Measurements from ENCODE around the gene CNNM2. TPM values are rescaled to one million over a fixed set of nuclear protein-coding genes. Genes with fewer than 3 reads are reported as not detected.
A peak's percentile ranks its signal among the peaks of the same experiment; 100 is the strongest.
"Not testable (repeated sequence)": the region's sequence is repeated elsewhere in the genome, so short reads cannot be mapped to it uniquely, and the experiment has no call there.

The CNNM2 gene
- total RNA-seq, 2 donors from 2014 or later, result 25.2 to 29.3 TPM

DNA sequence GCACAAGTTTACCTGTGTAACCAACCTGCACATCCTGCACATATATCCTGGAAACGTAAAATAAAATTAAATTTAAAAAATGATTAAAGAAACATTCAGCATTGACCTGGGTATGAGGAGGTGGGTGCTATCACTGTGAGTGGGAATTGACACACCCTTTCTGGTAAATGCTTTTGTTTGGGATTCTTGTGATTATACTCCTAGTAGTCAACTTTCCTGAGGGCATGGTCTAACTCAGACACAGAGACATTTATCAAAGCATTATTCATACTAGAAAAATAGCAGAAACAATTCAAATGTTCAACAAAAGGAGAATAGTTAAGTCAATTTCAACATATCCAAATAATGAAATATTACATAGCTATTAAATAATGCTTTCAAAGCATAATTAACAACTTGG lies 44.2 kb downstream of the CNNM2 start:
- H3K9ac ChIP-seq (ENCODE audit: low read depth in 2 of 2, low read length in 2 of 2), result no peak overlapping the region
- no peaks in the 10 kb centered on the region for H3K4me1 ChIP-seq
- intact Hi-C loops (cut with DNase I), result no loop called here
- TF ChIP-seq CTCF (IDR thresholded peaks at IDR 0.05), result no peak
- no peaks in the 10 kb centered on the region for H3K9me3 ChIP-seq
- H3K27ac ChIP-seq, result no peak overlapping the region
- no peaks in the 10 kb centered on the region for H3K36me3 ChIP-seq
- no peak for DNase-seq
- H3K27me3 ChIP-seq, result no peaks in the 10 kb centered on the region
- H3K4me3 ChIP-seq, result no peak overlapping the region

- no peak for DNase-seq
- H3K9me3 ChIP-seq, result no peaks in the 10 kb centered on the region
- H3K27me3 ChIP-seq, result no peaks in the 10 kb centered on the region
- no peak for TF ChIP-seq CTCF (IDR thresholded peaks at IDR 0.05)
- no peaks in the 10 kb centered on the region for H3K4me1 ChIP-seq
- no peak overlapping the region for H3K4me3 ChIP-seq
- intact Hi-C loops (cut with DNase I), result no loop called here
- H3K36me3 ChIP-seq, result no peaks in the 10 kb centered on the region
- no peak overlapping the region for H3K9ac ChIP-seq (ENCODE audit: low read depth in 2 of 2, low read length in 2 of 2)
- H3K27ac ChIP-seq, result no peak overlapping the region
Observed at GRCh38 chr10:102962951-102963755, 45.1 kb downstream of the CNNM2 start.

DNA sequence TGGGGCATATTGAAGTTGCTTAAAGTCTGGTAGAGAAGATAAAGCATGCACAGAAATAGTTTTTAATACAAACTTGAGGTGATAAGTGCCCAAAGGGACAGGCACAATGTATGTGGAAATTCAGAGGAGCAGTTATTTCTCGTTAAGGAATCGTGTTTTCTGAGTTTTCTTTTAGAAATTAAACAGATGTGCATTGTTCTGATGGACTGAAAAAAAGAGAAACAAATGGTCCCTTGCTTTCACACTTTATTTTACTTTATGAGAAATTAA lies 45.6 kb downstream of the CNNM2 start:
- no peaks in the 10 kb centered on the region for H3K9me3 ChIP-seq
- no peak for DNase-seq
- no peak overlapping the region for H3K4me3 ChIP-seq
- no peak overlapping the region for H3K27ac ChIP-seq
- H3K36me3 ChIP-seq, result no peaks in the 10 kb centered on the region
- intact Hi-C loops (cut with DNase I), result no loop called here
- no peaks in the 10 kb centered on the region for H3K27me3 ChIP-seq
- no peak for TF ChIP-seq CTCF (IDR thresholded peaks at IDR 0.05)
- H3K9ac ChIP-seq (ENCODE audit: low read depth in 2 of 2, low read length in 2 of 2), result no peak overlapping the region
- H3K4me1 ChIP-seq, result no peaks in the 10 kb centered on the region

- H3K9me3 ChIP-seq; DNase-seq; H3K9ac ChIP-seq (ENCODE audit: low read depth in 2 of 2, low read length in 2 of 2); intact Hi-C loops (cut with DNase I); H3K27me3 ChIP-seq; H3K4me3 ChIP-seq; H3K27ac ChIP-seq; H3K4me1 ChIP-seq; H3K36me3 ChIP-seq: not testable (repeated sequence)
Observed at GRCh38 chr10:102964064-102964463, 46.0 kb downstream of the CNNM2 start.

DNA sequence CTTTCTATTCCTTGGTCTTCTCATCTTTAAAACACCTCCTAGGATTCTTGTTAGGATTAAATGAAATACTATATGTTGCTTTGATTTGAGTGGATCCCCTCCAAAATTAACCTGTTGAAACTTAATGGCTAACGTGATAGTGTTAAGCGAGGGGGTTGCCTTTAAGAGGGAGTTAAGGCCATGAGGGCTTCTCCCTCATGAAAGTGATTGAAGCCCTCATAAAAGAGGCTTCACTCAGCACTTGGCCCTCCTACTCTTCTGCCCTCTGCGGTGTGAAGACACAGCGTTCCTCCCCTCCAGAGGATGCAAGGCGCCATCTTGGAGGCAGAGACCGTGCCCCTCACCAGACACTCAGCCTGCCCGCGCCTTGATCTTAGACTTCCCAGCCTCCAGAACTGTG lies 46.6 kb downstream of the CNNM2 start:
- Histone ChIP-seq H3K27me3 (no peaks in the 10 kb centered on the region), H3K36me3 (no peaks in the 10 kb centered on the region), H3K4me1 (no peaks in the 10 kb centered on the region), H3K4me3 (no peak overlapping the region), H3K27ac (peak overlapping the region; percentile 83), H3K9me3 (no peaks in the 10 kb centered on the region), H3K9ac (ENCODE audit: low read depth in 2 of 2, low read length in 2 of 2) (no peak overlapping the region)
- DNase-seq, result no peak
- no peak for TF ChIP-seq CTCF (IDR thresholded peaks at IDR 0.05)
- intact Hi-C loops (cut with DNase I), result no loop called here

- Histone ChIP-seq H3K4me1 (no peaks in the 10 kb centered on the region), H3K4me3 (no peak overlapping the region), H3K9me3 (no peaks in the 10 kb centered on the region), H3K27me3 (no peaks in the 10 kb centered on the region), H3K36me3 (no peaks in the 10 kb centered on the region), H3K27ac (peak overlapping the region; percentile 83), H3K9ac (ENCODE audit: low read depth in 2 of 2, low read length in 2 of 2) (peak overlapping the region in 1 of 2 donors; percentile 60)
- no peak for TF ChIP-seq CTCF (IDR thresholded peaks at IDR 0.05)
- intact Hi-C loops (cut with DNase I), result no loop called here
- DNase-seq, result no peak
Observed at GRCh38 chr10:102965311-102965851, 47.3 kb downstream of the CNNM2 start.
